PC-3 (cell line): ENCODE measurements around the gene TMEM181. TPM values are rescaled to one million over a fixed set of nuclear protein-coding genes. Genes with fewer than 3 reads are reported as not detected.

Source experiments
- ATAC-seq: fragments of 200-7000 bp; cut with Tn5 transposase; 2 replicates; pipeline ENCODE4 v1.9.1; 2020; ENCODE audit warnings: mild to moderate bottlenecking, moderate library complexity
- BruUV-seq: library from RNA; stranded (reverse); fragments of 400-500 nt; replicated peaks from 2 replicates; lab custom pipeline; 2021; lab: Mats Ljungman, UMichigan
- CTCF ChIA-PET: fragments of 300-600 bp; sonication (Branson Sonifier 250); formaldehyde crosslinking; loops from one replicate; lab custom pipeline; 2022; ENCODE audit warnings: antibody characterized with exemption; lab: Charles Lee
- POLR2A ChIA-PET: fragments of 300-600 bp; sonication (Branson Sonifier 250); formaldehyde crosslinking; loops from one replicate; lab custom pipeline; 2022; ENCODE audit warnings: antibody characterized with exemption; ENCODE audit not compliant: unreplicated experiment; lab: Charles Lee
- DNase-seq: peaks from one replicate; pipeline ENCODE4 v3.0.0-alpha.2; 2015
- H2AFZ ChIP-seq: fragments of 300-600 bp; sonication (generic); 2 replicates; pipeline ENCODE4 v1.6.0; 2016; ENCODE audit warnings: antibody characterized with exemption, low read length
- H3F3A ChIP-seq: fragments of 300-600 bp; sonication (generic); one replicate; pipeline ENCODE4 v1.6.0; 2017; ENCODE audit warnings: antibody characterized with exemption, low read length, control low read depth, mild to moderate bottlenecking; ENCODE audit not compliant: unreplicated experiment
- H3K27ac ChIP-seq: fragments of 300-600 bp; sonication (generic); 2 replicates; pipeline ENCODE4 v1.5.1; 2016; ENCODE audit warnings: mild to moderate bottlenecking, low read length
- H3K27me3 ChIP-seq: fragments of 300-600 bp; sonication (generic); 2 replicates; pipeline ENCODE4 v1.6.1; 2016; ENCODE audit warnings: low read length, mixed read lengths
- H3K36me3 ChIP-seq: fragments of 300-600 bp; sonication (generic); 2 replicates; pipeline ENCODE4 v1.6.1; 2016; ENCODE audit warnings: low read depth, mixed run types, low read length, mixed read lengths
- H3K4me1 ChIP-seq: fragments of 300-600 bp; sonication (generic); 2 replicates; pipeline ENCODE4 v1.5.1; 2016; ENCODE audit warnings: low read length; ENCODE audit not compliant: insufficient read depth
- H3K4me2 ChIP-seq: fragments of 300-600 bp; sonication (generic); 2 replicates; pipeline ENCODE4 v1.6.0; 2016; ENCODE audit warnings: low read length
- H3K4me3 ChIP-seq: fragments of 300-600 bp; sonication (generic); 2 replicates; pipeline ENCODE4 v1.5.1; 2016; ENCODE audit warnings: mild to moderate bottlenecking, low read length, mixed read lengths
- H3K79me2 ChIP-seq: fragments of 300-600 bp; sonication (generic); 2 replicates; pipeline ENCODE4 v1.6.1; 2017; ENCODE audit warnings: low read length, mixed read lengths
- H3K9ac ChIP-seq: fragments of 300-600 bp; sonication (generic); 2 replicates; pipeline ENCODE4 v1.6.0; 2016; ENCODE audit warnings: mild to moderate bottlenecking, low read length
- H3K9me2 ChIP-seq: fragments of 300-600 bp; sonication (generic); replicated peaks from 2 replicates; pipeline ENCODE4 v1.6.1; 2016; ENCODE audit warnings: mixed run types, low read length, mixed read lengths
- H3K9me3 ChIP-seq: fragments of 300-600 bp; sonication (generic); 2 replicates; pipeline ENCODE4 v1.6.1; 2016; ENCODE audit warnings: low read length, mixed read lengths
- H4K20me1 ChIP-seq: fragments of 300-600 bp; sonication (generic); 2 replicates; pipeline ENCODE4 v1.6.1; 2016; ENCODE audit warnings: low read length, mixed read lengths
- CTCF ChIP-seq: fragments of 300-600 bp; sonication (generic); conservative IDR thresholded peaks from 2 replicates; pipeline ENCODE4 v1.5.1; 2017; ENCODE audit warnings: antibody characterized with exemption, low read depth, mild to moderate bottlenecking, low read length
- EZH2 ChIP-seq: fragments of 300-600 bp; sonication (generic); IDR thresholded peaks from one replicate; pipeline ENCODE4 v1.6.1; 2017; ENCODE audit warnings: antibody characterized with exemption, mild to moderate bottlenecking, low read length; ENCODE audit not compliant: unreplicated experiment
- EZH2phosphoT487 ChIP-seq: fragments of 300-600 bp; sonication (generic); IDR thresholded peaks from 2 replicates; pipeline ENCODE4 v1.6.1; 2018; ENCODE audit warnings: mild to moderate bottlenecking, antibody characterized with exemption, low read length, borderline replicate concordance
- intact Hi-C: fragments of 100-400 bp; cut with micrococcal nuclease; formaldehyde crosslinking; loops from 2 replicates; pipeline ENCODE4 v1.9.0; 2023
- total RNA-seq: library from RNA; depleted of rRNA; stranded (reverse); fragments of >200 nt; gene quantifications from 2 replicates; pipeline ENCODE4 v1.2.3, GENCODE V29; 2014

Gene TMEM181
- total RNA-seq, 1 experiment from 2014 or later = 13.7 TPM

- Histone ChIP-seq H3K79me2 (peaks cover 68% of the 10 kb centered on the region), H3K27ac (no peak overlapping the region), H3K9me3 (no peaks in the 10 kb centered on the region), H3K4me3 (peak overlapping the region; percentile 89), H3K4me1 (peaks cover 33% of the 10 kb centered on the region), H3K36me3 (no peaks in the 10 kb centered on the region), H3K4me2 (peak overlapping the region; percentile 87), H3F3A (no peaks in the 10 kb centered on the region), H3K27me3 (no peaks in the 10 kb centered on the region), H4K20me1 (peaks cover 14% of the 10 kb centered on the region; the same call in 1 of the 2 replicates), H3K9ac (no peak overlapping the region), H3K9me2 (no peaks in the 10 kb centered on the region), H2AFZ (no peak overlapping the region)
- no peak for TF ChIP-seq EZH2
- no peak for TF ChIP-seq EZH2phosphoT487
- TF ChIP-seq CTCF = no peak
- intact Hi-C loops = no loop called here
- ATAC-seq (no peak), DNase-seq (no peak)
- BruUV-seq = no TSS peak
- ChIA-PET POLR2A (no interaction called here), CTCF (no interaction called here)
Measured at GRCh38 chr6:158561938-158562337, 2.0 kb downstream of the TMEM181 start.

- H3K9me3 ChIP-seq = no peaks in the 10 kb centered on the region
- no peak for DNase-seq
- H3K27ac ChIP-seq = no peak overlapping the region
- no TSS peak for BruUV-seq
- H3K27me3 ChIP-seq = no peaks in the 10 kb centered on the region
- H3F3A ChIP-seq = no peaks in the 10 kb centered on the region
- H3K4me1 ChIP-seq = peaks cover 32% of the 10 kb centered on the region
- intact Hi-C loops = no loop called here
- peaks cover 91% of the 10 kb centered on the region for H3K79me2 ChIP-seq
- H3K4me3 ChIP-seq = no peak overlapping the region
- no peaks in the 10 kb centered on the region for H3K9me2 ChIP-seq
- ChIA-PET POLR2A (no interaction called here), CTCF (no interaction called here)
- TF ChIP-seq CTCF = no peak
- TF ChIP-seq EZH2 = no peak
- TF ChIP-seq EZH2phosphoT487 = no peak
- ATAC-seq = no peak
- H2AFZ ChIP-seq = no peak overlapping the region
- no peaks in the 10 kb centered on the region for H3K36me3 ChIP-seq
- 0 out of 2 replicates have a peak overlapping the region, but pooled peaks have one; percentile 87 for H3K4me2 ChIP-seq
- no peak overlapping the region for H3K9ac ChIP-seq
- H4K20me1 ChIP-seq = peaks cover 14% of the 10 kb centered on the region; the same call in 1 of the 2 replicates
Measured at GRCh38 chr6:158564243-158565121, 4.6 kb downstream of the TMEM181 start.

GRCh38 chr6:158565122-158565429 is 5.2 kb downstream of the TMEM181 start:
- BruUV-seq = no TSS peak
- Histone ChIP-seq H3K36me3 (no peaks in the 10 kb centered on the region), H3K9me3 (no peaks in the 10 kb centered on the region), H3K4me3 (no peak overlapping the region), H3K27me3 (no peaks in the 10 kb centered on the region), H3K27ac (no peak overlapping the region), H3K4me2 (no peak overlapping the region), H4K20me1 (peaks cover 14% of the 10 kb centered on the region; the same call in 1 of the 2 replicates), H2AFZ (no peak overlapping the region), H3K4me1 (peaks cover 30% of the 10 kb centered on the region), H3K79me2 (peaks cover 95% of the 10 kb centered on the region), H3K9ac (no peak overlapping the region), H3K9me2 (no peaks in the 10 kb centered on the region), H3F3A (no peaks in the 10 kb centered on the region)
- TF ChIP-seq CTCF = no peak
- no peak for TF ChIP-seq EZH2phosphoT487
- no peak for TF ChIP-seq EZH2
- ATAC-seq (no peak), DNase-seq (no peak)
- ChIA-PET CTCF (no interaction called here), POLR2A (no interaction called here)
- intact Hi-C loops = no loop called here
